ENCODE results near the gene CFAP97D2.

Gene CFAP97D2

GRCh38 chr13:114204894-114205293 is 25.8 kb downstream of the CFAP97D2 start:
- no peak for TF ChIP-seq CTCF (IDR thresholded peaks at IDR 0.05; ENCODE audit: low read depth, low read length, missing control alignments)

GRCh38 chr13:114208134-114208533 is 29.1 kb downstream of the CFAP97D2 start:
- H3K4me3 ChIP-seq (replicated peaks; ENCODE audit: low read depth, low read length), result no peak overlapping the region
- TF ChIP-seq CTCF (IDR thresholded peaks at IDR 0.05; ENCODE audit: low read depth, low read length, missing control alignments), result no peak
- no peak for DNase-seq (ENCODE audit: extremely low read depth, low read depth)

More at GRCh38 chr13:114204894-114205293, 25.8 kb downstream of the CFAP97D2 start:
- no peak for DNase-seq (ENCODE audit: extremely low read depth, low read depth)
- no peak overlapping the region for H3K4me3 ChIP-seq (replicated peaks; ENCODE audit: low read depth, low read length)

DNA sequence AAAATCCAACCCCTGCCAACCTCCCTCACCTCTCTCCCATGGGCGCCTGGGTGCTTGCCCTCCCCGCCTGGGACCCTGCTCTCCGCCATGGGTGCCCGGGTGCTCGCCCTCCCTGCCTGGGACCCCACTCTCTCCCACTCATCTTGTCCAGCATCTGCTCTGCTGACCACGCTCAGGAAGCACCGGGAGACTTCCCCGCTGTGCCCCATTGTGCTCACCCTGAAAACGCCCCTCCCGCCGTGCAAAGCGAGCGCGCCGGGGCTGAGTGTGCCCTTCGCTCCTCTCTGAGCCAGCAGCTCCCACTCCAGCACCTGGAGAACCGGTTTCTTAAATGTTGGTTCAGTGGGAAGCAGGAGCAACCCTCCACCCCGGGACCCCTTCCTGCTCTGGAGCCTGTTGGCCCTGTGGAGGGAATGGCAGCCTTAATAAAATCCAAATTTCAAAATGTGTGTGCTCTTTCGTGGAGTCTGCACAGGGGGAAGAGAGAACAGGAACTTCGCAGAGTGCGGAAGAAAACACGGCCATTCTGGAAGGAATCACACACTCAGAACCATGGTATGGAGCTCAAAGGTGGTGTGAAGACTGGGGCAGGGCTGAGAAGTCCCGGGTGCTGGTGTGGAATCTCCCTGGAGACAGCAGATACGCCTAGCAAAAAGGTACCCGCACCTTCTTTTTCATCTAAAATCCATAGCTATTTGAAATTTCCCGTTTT is 32.5 kb downstream of the CFAP97D2 start:
- no peak overlapping the region for H3K4me3 ChIP-seq (replicated peaks; ENCODE audit: low read depth, low read length)
- DNase-seq (ENCODE audit: extremely low read depth, low read depth), result no peak
- TF ChIP-seq CTCF (IDR thresholded peaks at IDR 0.05; ENCODE audit: low read depth, low read length, missing control alignments), result no peak

- no peak for DNase-seq (ENCODE audit: extremely low read depth, low read depth)
- no peak overlapping the region for H3K4me3 ChIP-seq (replicated peaks; ENCODE audit: low read depth, low read length)
- TF ChIP-seq CTCF (IDR thresholded peaks at IDR 0.05; ENCODE audit: low read depth, low read length, missing control alignments), result no peak
Observed at GRCh38 chr13:114212158-114212495, 33.1 kb downstream of the CFAP97D2 start.

GRCh38 chr13:114213980-114214379 is 34.9 kb downstream of the CFAP97D2 start:
- no peak for DNase-seq (ENCODE audit: extremely low read depth, low read depth)
- TF ChIP-seq CTCF (IDR thresholded peaks at IDR 0.05; ENCODE audit: low read depth, low read length, missing control alignments), result no peak
- no peak overlapping the region for H3K4me3 ChIP-seq (replicated peaks; ENCODE audit: low read depth, low read length)

- no peak overlapping the region for H3K4me3 ChIP-seq (replicated peaks; ENCODE audit: low read depth, low read length)
- no peak for TF ChIP-seq CTCF (IDR thresholded peaks at IDR 0.05; ENCODE audit: low read depth, low read length, missing control alignments)
- DNase-seq (ENCODE audit: extremely low read depth, low read depth), result no peak
Observed at GRCh38 chr13:114219392-114219791, 40.3 kb downstream of the CFAP97D2 start.

- no peak for TF ChIP-seq CTCF (IDR thresholded peaks at IDR 0.05; ENCODE audit: low read depth, low read length, missing control alignments)
- no peak for DNase-seq (ENCODE audit: extremely low read depth, low read depth)
- no peak overlapping the region for H3K4me3 ChIP-seq (replicated peaks; ENCODE audit: low read depth, low read length)
Observed at GRCh38 chr13:114222461-114222968, 43.5 kb downstream of the CFAP97D2 start.
